Activated CD4-positive, alpha-beta T cell treated with anti-CD3 and anti-CD28 coated beads, Interleukin-2, amount 50 U/mL, for 4 hours (primary cell): ENCODE results near the gene SKIC2.
"Not testable (repeated sequence)": the region's sequence is repeated elsewhere in the genome, so short reads cannot be mapped to it uniquely, and the experiment has no call there.

Experiments
- DNase-seq, 2 experiments: peaks; one replicate each; pipeline ENCODE4 v3.0.0-alpha.2; 2020

Gene SKIC2

DNA sequence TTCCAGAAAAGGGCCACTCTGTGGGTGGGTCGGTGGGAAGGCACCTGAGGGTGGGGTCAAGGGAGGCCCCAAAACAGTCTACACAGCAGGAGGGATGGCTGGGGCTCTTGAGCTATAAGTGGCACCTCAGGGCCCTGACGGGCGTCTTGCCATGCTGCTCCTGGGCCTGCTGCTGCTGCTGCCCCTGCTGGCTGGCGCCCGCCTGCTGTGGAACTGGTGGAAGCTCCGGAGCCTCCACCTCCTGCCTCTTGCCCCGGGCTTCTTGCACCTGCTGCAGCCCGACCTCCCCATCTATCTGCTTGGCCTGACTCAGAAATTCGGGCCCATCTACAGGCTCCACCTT lies 46.5 kb downstream of the SKIC2 start:
- not testable (repeated sequence) for DNase-seq

DNA sequence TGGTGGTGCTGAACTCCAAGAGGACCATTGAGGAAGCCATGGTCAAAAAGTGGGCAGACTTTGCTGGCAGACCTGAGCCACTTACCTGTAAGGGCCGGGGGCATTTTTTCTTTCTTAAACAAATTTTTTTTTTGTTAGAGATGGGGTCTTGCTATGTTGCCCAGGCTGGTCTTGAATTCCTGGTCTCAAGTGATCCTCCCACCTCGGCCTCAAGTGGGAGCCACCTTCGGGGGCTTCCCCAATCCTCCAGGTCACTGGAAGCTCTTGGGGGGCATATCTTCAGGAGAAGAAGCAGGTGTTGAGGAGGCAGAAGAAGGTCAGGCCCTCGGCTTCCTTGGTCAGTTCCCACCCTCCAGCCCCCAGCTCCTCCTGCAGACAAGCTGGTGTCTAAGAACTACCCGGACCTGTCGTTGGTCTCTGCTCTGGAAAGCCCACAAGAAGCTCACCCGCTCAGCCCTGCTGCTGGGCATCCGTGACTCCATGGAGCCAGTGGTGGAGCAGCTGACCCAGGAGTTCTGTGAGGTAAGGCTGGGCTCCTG lies 47.1 kb downstream of the SKIC2 start:
- not testable (repeated sequence) for DNase-seq

DNA sequence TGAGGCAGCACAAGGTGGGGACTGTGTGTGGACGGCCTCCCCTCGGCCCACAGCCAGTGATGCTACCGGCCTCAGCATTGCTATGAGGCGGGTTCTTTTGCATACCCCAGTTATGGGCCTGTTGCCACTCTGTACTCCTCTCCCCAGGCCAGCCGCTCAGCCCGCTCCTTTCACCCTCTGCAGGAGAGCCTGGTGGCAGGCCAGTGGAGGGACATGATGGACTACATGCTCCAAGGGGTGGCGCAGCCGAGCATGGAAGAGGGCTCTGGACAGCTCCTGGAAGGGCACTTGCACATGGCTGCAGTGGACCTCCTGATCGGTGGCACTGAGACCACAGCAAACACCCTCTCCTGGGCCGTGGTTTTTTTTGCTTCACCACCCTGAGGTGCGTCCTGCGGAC lies 48.1 kb downstream of the SKIC2 start:
- DNase-seq, result not testable (repeated sequence)

DNA sequence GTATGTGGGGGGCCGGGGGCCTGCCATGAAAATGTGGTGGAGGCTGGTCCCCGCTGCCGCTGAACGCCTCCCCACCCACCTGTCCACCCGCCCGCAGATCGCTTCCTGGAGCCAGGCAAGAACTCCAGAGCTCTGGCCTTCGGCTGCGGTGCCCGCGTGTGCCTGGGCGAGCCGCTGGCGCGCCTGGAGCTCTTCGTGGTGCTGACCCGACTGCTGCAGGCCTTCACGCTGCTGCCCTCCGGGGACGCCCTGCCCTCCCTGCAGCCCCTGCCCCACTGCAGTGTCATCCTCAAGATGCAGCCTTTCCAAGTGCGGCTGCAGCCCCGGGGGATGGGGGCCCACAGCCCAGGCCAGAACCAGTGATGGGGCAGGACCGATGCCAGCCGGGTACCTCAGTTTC lies 49.1 kb downstream of the SKIC2 start:
- not testable (repeated sequence) for DNase-seq

DNA sequence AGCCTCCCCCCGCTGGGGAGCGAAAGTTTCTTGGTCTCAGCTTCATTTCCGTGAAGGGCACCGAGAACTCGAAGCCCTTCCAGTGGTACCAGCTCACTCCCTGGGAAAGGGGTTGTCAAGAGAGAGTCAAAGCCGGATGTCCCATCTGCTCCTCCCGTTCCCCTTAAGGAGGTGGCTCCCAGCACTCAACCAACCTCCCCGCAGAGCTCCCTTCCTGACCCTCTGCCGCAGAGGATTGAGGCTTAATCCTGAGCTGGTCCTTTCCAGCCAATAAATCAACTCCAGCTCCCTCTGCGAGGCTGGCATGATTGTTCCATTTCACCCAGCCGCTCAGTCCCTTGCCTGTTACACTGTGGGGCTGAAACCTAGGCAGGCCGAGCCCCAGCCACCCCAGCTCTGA lies 49.6 kb downstream of the SKIC2 start:
- DNase-seq, result not testable (repeated sequence)

DNA sequence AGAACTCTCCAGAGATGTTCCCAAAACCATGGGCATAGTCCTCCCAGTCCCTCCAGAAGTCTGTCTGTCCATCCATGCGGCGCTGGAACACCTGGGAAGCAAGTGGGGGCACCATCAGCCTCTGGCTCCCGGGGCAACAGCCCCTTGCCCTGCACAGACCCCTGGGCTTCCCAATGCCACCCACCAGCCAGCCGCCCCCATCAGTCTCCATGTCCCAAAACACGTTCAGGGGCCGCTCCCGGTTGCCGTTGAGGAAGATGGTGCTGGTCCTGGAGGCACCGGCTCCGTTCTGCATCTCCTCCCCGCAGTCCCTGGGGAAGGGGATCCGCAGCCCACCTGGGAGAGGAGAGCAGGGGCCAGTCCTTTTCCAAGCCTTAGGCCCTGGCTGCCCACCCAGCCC lies 50.6 kb downstream of the SKIC2 start:
- not testable (repeated sequence) for DNase-seq

DNA sequence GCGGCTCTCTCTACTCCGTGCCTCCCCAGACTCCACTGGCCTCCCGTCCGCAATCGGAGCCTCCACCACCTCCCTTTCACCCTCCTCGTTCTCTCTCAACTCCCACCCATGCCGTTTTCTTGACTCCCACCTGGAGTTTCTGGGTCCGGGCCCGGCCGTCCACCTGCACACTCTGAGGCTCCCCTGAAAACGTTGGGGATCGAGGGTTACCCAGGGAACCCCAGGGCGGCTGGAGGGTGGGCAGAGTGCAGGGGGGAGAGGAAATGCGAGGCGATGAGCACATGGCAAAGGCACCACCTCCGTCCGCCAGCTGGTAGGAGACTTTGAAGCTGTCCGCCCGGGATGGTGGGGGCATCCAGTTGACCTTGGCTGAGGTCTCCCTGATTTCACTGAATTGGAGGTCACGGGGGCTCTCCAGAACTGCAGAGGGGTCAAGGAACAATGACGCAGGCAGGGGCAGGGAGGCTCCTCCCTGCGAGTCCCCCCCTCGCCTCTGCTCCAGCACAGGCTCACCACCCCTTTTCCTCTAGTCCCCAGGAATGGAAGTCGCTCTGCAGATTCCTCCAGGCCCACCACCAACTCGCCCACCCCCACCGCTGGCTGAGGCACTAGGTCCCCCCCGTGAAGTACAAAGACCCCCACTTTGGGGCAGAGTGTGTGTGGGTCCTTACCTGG lies 52.0 kb downstream of the SKIC2 start:
- DNase-seq, result not testable (repeated sequence)

DNA sequence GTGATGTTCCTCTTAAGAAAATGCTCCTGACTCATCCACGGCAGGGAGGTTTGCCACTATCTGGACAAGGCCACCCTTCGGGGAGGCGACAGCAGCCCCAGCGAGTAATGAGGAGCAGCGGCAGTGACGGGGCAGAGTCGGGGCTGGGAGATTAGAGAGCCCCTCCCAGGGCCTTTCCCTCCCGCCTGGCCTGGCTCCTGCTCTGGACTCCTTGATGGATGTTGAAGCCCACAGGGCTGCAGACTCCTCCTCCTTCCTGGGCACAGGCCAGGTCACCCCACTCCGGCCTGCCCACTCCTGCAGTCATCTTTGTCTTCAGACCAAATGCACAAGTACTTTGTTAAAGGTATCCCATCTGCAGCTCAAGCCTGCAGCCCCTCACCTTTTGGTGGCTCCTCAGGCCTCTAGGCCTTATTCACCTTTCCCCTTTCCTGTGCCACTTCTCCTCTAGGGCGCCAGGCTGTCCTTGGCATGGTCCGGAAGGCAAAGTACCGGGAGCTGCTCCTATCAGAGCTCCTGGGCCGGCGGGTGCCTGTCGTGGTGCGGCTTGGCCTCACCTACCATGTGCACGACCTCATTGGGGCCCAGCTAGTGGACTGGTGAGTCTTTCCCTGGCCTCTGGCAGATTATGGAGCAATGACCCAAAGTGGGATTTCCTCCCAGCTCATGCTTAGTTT lies 54.1 kb downstream of the SKIC2 start:
- DNase-seq, result not testable (repeated sequence)

DNA sequence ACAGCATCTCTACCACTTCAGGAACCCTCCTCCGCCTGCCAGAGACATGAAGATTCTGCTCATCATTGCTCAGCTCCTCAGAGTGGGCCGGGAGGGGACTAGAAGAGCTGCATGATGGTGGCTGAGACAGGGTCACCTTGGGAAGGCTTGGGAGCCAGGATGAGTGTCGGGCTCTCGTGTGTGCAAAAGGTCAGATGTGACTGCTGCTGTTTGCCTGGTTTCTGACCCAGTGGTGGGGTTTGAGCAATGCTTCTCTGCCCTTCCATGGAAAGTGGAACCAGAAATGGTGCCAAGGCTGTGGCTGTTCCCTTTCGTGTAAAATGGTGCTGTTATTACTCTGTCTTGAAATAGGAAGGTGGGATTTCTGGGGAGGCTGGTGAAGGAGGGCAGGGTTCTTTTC lies 54.8 kb downstream of the SKIC2 start:
- not testable (repeated sequence) for DNase-seq

DNA sequence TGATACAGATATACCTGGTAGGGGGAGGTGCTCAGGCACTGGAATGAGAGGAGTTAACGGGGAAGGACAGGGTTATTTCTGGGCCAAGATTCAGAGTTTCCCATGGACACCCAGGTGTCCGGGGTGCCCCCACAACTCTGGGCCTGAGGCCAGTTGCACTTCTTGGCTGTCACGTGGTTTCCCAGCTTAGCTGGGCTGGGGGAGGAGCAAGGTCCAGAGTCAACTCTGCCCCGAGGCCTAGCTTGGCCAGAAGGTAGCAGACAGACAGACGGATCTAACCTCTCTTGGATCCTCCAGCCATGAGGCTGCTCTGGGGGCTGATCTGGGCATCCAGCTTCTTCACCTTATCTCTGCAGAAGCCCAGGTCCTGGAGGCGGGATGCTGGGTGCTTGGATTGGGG lies 55.6 kb downstream of the SKIC2 start, which contains the start of gene C4B:
TSS of gene C4B (plus strand) at position 249 of the 400 bp plus-strand sequence. CDS start at position 300, 51 bp downstream.
- not testable (repeated sequence) for DNase-seq
